HepG2 (cell line): Measurements from ENCODE around the gene NOTUM. TPM values are rescaled to one million over a fixed set of nuclear protein-coding genes. Genes with fewer than 3 reads are reported as not detected.
A peak's percentile ranks its signal among the peaks of the same experiment; 100 is the strongest.

ENCODE experiments used
- ZFP36L1 ChIP-seq: sonication (generic); formaldehyde crosslinking; IDR thresholded peaks from 2 replicates; pipeline ENCODE4 v1.8.0; 2022; ENCODE audit warnings: mild to moderate bottlenecking, missing genetic modification reagents, moderate library complexity
- ZNF276 ChIP-seq: sonication (generic); formaldehyde crosslinking; IDR thresholded peaks from 2 replicates; pipeline ENCODE4 v1.4.0; 2020; ENCODE audit warnings: mild to moderate bottlenecking, low read depth, missing genetic modification reagents
- ZNF883 ChIP-seq: sonication (generic); formaldehyde crosslinking; IDR thresholded peaks from 2 replicates; pipeline ENCODE4 v1.5.1; 2020; ENCODE audit warnings: mild to moderate bottlenecking, missing genetic modification reagents; ENCODE audit errors: not compliant biosample characterization
- polyA plus RNA-seq, 8 experiments: library from polyadenylated mRNA; depleted of rRNA in 3 of 8; stranded (reverse) in 7 of 8; unstranded in 1 of 8; fragments of >200 nt; fragmentation: Illumina TruSeq in 4 of 8; extraction: Trizol in 4 of 8; gene quantifications; 2 replicates each; pipeline versions ENCODE4 v1.2.1 to v1.2.3, GENCODE V29; 2011 to 2016; ENCODE audit warnings: low read depth in 4 of 8, missing spikeins in 1 of 8, mixed read lengths in 1 of 8; ENCODE audit not compliant: insufficient read depth in 1 of 8
- total RNA-seq, 5 experiments: library from RNA; depleted of rRNA; stranded (reverse); fragments of >200 nt; fragmentation: Illumina TruSeq; extraction: Trizol; gene quantifications; 2 replicates each; pipeline ENCODE4 v1.2.3, GENCODE V29; 2016; ENCODE audit warnings: low read depth in 1 of 5
- TF ChIP-seq, protein P1 (sequence below): sonication (generic); formaldehyde crosslinking; IDR thresholded peaks from 2 replicates; pipeline ENCODE4 v1.4.0; 2020; ENCODE audit warnings: missing genetic modification reagents, mild to moderate bottlenecking, borderline replicate concordance
- TF ChIP-seq, protein P2 (sequence below): sonication (generic); formaldehyde crosslinking; conservative IDR thresholded peaks from 2 replicates; pipeline ENCODE4 v1.8.0; 2022; ENCODE audit warnings: missing genetic modification reagents
- TF ChIP-seq, protein P3 (sequence below): sonication (generic); formaldehyde crosslinking; IDR thresholded peaks from 2 replicates; pipeline ENCODE4 v1.4.0; 2020; ENCODE audit warnings: missing genetic modification reagents
- TF ChIP-seq, protein P4 (sequence below), 2 experiments: sonication (generic) in 1 of 2; formaldehyde crosslinking in 1 of 2; IDR thresholded peaks; 2 replicates each; pipeline versions ENCODE4 v1.4.0 to v1.6.1; 2018 to 2020; ENCODE audit warnings: missing genetic modification reagents in 2 of 2, borderline replicate concordance in 1 of 2, low read depth in 1 of 2, mild to moderate bottlenecking in 1 of 2, missing biosample characterization in 1 of 2
- TF ChIP-seq, protein P5 (sequence below): sonication (generic); formaldehyde crosslinking; IDR thresholded peaks from 2 replicates; pipeline ENCODE4 v1.9.0; 2022; ENCODE audit warnings: missing genetic modification reagents, mild to moderate bottlenecking, borderline replicate concordance
- TF ChIP-seq, protein P6 (sequence below): sonication (generic); formaldehyde crosslinking; IDR thresholded peaks from 2 replicates; pipeline ENCODE4 v1.4.0; 2020; ENCODE audit warnings: missing genetic modification reagents

NOTUM gene
- total and polyA plus RNA-seq, 2 of the 13 experiments (the other 11 are each of a cell fraction or from before 2014, with no cell fraction given), result 150 to 160 TPM

- TF ChIP-seq, protein P1, sequence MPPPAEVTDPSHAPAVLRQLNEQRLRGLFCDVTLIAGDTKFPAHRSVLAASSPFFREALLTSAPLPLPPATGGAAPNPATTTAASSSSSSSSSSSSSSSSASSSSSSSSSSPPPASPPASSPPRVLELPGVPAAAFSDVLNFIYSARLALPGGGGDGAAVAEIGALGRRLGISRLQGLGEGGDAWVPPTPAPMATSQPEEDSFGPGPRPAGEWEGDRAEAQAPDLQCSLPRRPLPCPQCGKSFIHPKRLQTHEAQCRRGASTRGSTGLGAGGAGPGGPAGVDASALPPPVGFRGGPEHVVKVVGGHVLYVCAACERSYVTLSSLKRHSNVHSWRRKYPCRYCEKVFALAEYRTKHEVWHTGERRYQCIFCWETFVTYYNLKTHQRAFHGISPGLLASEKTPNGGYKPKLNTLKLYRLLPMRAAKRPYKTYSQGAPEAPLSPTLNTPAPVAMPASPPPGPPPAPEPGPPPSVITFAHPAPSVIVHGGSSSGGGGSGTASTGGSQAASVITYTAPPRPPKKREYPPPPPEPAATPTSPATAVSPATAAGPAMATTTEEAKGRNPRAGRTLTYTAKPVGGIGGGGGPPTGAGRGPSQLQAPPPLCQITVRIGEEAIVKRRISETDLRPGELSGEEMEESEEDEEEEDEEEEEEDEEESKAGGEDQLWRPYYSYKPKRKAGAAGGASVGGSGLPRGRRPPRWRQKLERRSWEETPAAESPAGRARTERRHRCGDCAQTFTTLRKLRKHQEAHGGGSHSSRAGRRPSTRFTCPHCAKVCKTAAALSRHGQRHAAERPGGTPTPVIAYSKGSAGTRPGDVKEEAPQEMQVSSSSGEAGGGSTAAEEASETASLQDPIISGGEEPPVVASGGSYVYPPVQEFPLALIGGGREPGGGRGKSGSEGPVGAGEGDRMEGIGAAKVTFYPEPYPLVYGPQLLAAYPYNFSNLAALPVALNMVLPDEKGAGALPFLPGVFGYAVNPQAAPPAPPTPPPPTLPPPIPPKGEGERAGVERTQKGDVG (CRISPR knock-in tag), result no peak
- TF ChIP-seq ZFP36L1 (CRISPR knock-in tag), result no peak
- TF ChIP-seq, protein P2, sequence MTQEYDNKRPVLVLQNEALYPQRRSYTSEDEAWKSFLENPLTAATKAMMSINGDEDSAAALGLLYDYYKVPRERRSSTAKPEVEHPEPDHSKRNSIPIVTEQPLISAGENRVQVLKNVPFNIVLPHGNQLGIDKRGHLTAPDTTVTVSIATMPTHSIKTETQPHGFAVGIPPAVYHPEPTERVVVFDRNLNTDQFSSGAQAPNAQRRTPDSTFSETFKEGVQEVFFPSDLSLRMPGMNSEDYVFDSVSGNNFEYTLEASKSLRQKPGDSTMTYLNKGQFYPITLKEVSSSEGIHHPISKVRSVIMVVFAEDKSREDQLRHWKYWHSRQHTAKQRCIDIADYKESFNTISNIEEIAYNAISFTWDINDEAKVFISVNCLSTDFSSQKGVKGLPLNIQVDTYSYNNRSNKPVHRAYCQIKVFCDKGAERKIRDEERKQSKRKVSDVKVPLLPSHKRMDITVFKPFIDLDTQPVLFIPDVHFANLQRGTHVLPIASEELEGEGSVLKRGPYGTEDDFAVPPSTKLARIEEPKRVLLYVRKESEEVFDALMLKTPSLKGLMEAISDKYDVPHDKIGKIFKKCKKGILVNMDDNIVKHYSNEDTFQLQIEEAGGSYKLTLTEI (CRISPR knock-in tag), result no peak
- TF ChIP-seq, protein P3, sequence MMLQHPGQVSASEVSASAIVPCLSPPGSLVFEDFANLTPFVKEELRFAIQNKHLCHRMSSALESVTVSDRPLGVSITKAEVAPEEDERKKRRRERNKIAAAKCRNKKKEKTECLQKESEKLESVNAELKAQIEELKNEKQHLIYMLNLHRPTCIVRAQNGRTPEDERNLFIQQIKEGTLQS (CRISPR knock-in tag), result peak; percentile 10; the same call in 1 of the 2 replicates
- peak; percentile 25 for TF ChIP-seq ZNF883 (CRISPR knock-in tag)
- TF ChIP-seq, protein P4, sequence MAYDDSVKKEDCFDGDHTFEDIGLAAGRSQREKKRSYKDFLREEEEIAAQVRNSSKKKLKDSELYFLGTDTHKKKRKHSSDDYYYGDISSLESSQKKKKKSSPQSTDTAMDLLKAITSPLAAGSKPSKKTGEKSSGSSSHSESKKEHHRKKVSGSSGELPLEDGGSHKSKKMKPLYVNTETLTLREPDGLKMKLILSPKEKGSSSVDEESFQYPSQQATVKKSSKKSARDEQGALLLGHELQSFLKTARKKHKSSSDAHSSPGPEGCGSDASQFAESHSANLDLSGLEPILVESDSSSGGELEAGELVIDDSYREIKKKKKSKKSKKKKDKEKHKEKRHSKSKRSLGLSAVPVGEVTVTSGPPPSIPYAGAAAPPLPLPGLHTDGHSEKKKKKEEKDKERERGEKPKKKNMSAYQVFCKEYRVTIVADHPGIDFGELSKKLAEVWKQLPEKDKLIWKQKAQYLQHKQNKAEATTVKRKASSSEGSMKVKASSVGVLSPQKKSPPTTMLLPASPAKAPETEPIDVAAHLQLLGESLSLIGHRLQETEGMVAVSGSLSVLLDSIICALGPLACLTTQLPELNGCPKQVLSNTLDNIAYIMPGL (CRISPR knock-in tag; IDR thresholded peaks at IDR 0.05; ENCODE audit: borderline replicate concordance in 1 of 2, low read depth in 1 of 2), result peak in 1 of 2 experiments; percentile 32; a peak in 1 of 4 replicates
- TF ChIP-seq ZNF276 (CRISPR knock-in tag), result 0 out of 2 replicates have a peak, but pooled peaks have one; percentile 27
- TF ChIP-seq, protein P5, sequence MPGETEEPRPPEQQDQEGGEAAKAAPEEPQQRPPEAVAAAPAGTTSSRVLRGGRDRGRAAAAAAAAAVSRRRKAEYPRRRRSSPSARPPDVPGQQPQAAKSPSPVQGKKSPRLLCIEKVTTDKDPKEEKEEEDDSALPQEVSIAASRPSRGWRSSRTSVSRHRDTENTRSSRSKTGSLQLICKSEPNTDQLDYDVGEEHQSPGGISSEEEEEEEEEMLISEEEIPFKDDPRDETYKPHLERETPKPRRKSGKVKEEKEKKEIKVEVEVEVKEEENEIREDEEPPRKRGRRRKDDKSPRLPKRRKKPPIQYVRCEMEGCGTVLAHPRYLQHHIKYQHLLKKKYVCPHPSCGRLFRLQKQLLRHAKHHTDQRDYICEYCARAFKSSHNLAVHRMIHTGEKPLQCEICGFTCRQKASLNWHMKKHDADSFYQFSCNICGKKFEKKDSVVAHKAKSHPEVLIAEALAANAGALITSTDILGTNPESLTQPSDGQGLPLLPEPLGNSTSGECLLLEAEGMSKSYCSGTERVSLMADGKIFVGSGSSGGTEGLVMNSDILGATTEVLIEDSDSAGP (CRISPR knock-in tag), result peak; percentile 66; the same call in 1 of the 2 replicates
- TF ChIP-seq, protein P6, sequence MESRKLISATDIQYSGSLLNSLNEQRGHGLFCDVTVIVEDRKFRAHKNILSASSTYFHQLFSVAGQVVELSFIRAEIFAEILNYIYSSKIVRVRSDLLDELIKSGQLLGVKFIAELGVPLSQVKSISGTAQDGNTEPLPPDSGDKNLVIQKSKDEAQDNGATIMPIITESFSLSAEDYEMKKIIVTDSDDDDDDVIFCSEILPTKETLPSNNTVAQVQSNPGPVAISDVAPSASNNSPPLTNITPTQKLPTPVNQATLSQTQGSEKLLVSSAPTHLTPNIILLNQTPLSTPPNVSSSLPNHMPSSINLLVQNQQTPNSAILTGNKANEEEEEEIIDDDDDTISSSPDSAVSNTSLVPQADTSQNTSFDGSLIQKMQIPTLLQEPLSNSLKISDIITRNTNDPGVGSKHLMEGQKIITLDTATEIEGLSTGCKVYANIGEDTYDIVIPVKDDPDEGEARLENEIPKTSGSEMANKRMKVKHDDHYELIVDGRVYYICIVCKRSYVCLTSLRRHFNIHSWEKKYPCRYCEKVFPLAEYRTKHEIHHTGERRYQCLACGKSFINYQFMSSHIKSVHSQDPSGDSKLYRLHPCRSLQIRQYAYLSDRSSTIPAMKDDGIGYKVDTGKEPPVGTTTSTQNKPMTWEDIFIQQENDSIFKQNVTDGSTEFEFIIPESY (CRISPR knock-in tag), result peak; percentile 54; the same call in 1 of the 2 replicates
These were observed 1.8 kb upstream of the NOTUM start (continued) for GRCh38 chr17:81962499-81963441.
